Suprapubic skin (tissue), 3 donors: Measurements from ENCODE around the gene NCAM1.

Experiments used
- CTCF ChIP-seq, 2 donors: fragments of 200-600 bp in 1 of 2; fragments of 450-650 bp in 1 of 2; sonication (generic) in 1 of 2; IDR thresholded peaks; one replicate each; pipeline ENCODE4 v1.5.1; 2016 to 2019; ENCODE audit warnings: antibody characterized with exemption in 2 of 2, mild to moderate bottlenecking in 1 of 2, moderate library complexity in 1 of 2
- EP300 ChIP-seq: sonication (generic); formaldehyde crosslinking; IDR thresholded peaks from one replicate; pipeline ENCODE4 v1.6.1; 2017; ENCODE audit warnings: antibody characterized with exemption
- POLR2A ChIP-seq, 2 donors: fragments of 450-650 bp; IDR thresholded peaks; one replicate each; pipeline ENCODE4 v1.6.1; 2017; ENCODE audit warnings: antibody characterized with exemption in 2 of 2, mild to moderate bottlenecking in 2 of 2, moderate library complexity in 2 of 2

DNA sequence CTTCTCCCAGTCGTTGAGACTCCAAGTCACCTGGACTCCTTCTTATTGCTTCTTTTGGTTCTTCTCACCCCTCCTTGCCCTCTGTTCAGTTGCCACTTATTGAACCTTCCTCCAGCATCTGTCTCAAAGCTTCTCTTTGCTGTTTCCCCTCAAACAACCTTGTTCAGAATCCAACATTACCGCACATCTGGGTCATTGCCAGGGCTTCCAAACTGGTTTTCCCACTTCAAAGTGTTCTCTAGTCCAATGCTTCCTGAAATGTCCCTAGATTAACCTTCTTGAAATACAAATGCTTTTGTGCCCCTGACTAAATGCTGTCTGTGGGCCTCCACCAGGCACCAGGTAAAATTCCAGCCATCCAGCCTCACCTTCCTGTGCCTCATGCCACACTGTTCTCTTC is 252.3 kb downstream of the NCAM1 start:
- TF ChIP-seq CTCF (IDR thresholded peaks at IDR 0.05): no peak
- TF ChIP-seq EP300: no peak
- TF ChIP-seq POLR2A (IDR thresholded peaks at IDR 0.05): no peak
